GM12875 (cell line): Measurements from ENCODE around the gene LTK.

Experiments used
- H3K4me3 ChIP-seq: one replicate; pipeline ENCODE4 v1.5.1; 2011; ENCODE audit warnings: low read depth, low read length, control low read depth
- TF ChIP-seq, protein P1 (sequence below): IDR thresholded peaks from 2 replicates; pipeline ENCODE4 v1.5.1; 2011; ENCODE audit warnings: low read depth, mild to moderate bottlenecking, control low read depth, inconsistent platforms, low read length, moderate library complexity, borderline replicate concordance; ENCODE audit not compliant: insufficient read depth

LTK gene

DNA sequence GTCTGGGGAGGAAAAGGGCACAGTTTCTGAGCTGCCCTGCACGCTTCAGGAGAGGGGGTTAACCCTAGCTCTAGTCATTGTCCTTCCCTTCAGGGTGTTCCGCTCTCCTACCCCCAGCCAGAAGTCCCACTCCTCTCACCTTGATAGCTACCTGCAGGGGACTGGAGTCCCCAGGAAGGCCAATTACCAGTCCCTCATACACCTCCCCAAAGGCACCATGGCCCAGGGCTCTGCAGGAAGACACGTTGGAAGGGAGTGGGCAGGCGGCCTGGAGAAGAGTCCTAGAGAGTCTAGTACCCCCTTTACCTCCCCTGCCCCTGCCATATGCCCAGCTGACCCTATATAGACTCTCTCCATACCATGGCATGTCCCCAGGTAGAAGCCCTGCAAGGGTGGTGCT is 7.9 kb downstream of the LTK start:
- TF ChIP-seq, protein P1, sequence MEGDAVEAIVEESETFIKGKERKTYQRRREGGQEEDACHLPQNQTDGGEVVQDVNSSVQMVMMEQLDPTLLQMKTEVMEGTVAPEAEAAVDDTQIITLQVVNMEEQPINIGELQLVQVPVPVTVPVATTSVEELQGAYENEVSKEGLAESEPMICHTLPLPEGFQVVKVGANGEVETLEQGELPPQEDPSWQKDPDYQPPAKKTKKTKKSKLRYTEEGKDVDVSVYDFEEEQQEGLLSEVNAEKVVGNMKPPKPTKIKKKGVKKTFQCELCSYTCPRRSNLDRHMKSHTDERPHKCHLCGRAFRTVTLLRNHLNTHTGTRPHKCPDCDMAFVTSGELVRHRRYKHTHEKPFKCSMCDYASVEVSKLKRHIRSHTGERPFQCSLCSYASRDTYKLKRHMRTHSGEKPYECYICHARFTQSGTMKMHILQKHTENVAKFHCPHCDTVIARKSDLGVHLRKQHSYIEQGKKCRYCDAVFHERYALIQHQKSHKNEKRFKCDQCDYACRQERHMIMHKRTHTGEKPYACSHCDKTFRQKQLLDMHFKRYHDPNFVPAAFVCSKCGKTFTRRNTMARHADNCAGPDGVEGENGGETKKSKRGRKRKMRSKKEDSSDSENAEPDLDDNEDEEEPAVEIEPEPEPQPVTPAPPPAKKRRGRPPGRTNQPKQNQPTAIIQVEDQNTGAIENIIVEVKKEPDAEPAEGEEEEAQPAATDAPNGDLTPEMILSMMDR, result no peak

DNA sequence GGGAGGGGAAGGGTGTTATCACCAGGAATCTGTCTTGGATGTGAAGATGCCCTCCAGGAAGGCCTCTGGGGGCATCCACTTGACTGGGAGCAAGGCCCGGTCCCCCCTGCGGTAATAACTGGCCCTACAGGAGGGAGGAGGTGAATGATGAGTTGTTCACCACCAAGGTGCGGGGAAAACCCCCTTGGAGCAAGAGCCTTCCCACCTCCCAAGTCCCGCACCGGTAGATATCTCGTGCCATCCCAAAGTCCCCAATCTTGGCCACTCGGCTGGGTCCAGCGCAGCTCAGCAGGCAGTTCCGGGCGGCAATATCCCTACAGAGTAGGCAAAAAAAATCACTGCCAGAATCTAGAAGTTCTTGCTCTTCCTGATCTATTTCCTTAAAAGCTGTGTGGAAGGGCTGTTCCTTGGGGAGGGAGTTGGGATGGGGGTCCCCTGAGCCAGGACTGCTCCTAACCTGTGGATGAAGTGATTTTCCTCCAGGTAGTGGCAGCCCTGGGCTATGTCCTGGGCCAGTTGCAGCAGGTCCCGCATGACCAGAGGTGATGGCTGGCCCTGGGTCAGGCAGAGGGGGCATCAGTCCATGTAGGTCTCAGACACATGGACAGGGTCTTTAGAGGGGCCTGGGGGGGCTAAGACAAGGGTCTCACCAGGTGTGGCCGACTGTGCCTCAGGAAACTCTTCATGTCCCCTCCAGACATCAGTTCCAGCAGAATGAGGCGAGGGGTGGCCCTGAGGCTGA is 8.7 kb downstream of the LTK start:
- TF ChIP-seq, protein P1, result no peak
- no peak overlapping the region for H3K4me3 ChIP-seq

More for the DNA sequence above, 7.9 kb downstream of the LTK start:
- H3K4me3 ChIP-seq, result no peak overlapping the region

DNA sequence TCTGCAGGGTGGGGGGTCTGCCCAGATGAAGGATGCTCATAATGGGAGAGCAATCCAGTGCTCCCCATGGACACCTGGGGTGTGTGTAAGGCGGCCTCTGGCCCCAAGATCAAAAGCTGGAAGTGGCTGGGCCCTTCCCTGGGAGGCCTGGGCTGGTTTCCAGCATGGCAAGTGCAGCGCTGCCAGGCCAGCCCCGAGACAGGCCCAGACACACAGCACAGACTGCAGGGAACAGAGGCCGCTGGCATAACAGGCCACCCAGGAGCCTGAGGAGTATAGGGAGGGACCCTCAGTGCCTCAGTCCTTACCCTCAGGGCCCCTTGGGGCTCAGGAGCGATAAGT is 10.0 kb downstream of the LTK start:
- no peak overlapping the region for H3K4me3 ChIP-seq
- TF ChIP-seq, protein P1, result no peak

DNA sequence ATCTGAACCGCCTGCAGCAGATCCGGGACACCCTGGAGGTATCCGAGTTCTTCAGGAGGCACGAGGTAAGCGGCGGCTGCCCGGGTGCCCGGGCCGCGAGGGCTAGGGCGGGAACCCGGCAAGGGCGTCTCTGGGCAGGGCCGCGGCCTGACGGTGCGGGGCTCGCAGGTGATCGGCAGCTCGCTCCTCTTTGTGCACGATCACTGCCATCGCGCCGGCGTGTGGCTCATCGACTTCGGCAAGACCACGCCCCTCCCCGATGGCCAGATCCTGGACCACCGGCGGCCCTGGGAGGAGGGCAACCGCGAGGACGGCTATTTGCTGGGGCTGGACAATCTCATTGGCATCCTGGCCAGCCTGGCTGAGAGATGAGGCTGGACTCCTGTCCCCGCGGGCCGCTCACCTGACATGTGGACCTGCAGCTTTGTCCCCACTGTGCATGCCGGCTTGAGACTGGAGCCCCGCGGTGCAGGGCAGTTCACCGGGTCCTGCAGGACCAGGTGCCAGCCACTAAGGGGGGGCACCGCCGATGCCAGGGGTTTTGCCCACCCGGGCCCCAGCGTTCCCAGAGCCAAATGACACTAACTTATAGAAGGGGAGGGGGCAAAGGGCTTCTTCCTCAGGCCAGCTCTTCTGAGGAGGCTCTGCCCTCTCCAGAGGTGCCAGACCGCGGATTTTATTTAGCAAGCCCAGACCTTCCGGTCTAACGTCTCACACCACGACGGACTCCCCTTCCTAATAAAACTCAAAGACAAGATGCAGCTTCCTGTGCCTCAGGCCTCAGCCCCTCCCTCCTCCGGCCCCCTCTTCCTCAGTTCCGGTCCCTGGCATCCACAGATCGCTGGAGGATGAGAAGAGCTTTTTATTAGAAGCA is 10.6 kb downstream of the LTK start:
- TF ChIP-seq, protein P1, result no peak
- peak overlapping the region; percentile 11 for H3K4me3 ChIP-seq

DNA sequence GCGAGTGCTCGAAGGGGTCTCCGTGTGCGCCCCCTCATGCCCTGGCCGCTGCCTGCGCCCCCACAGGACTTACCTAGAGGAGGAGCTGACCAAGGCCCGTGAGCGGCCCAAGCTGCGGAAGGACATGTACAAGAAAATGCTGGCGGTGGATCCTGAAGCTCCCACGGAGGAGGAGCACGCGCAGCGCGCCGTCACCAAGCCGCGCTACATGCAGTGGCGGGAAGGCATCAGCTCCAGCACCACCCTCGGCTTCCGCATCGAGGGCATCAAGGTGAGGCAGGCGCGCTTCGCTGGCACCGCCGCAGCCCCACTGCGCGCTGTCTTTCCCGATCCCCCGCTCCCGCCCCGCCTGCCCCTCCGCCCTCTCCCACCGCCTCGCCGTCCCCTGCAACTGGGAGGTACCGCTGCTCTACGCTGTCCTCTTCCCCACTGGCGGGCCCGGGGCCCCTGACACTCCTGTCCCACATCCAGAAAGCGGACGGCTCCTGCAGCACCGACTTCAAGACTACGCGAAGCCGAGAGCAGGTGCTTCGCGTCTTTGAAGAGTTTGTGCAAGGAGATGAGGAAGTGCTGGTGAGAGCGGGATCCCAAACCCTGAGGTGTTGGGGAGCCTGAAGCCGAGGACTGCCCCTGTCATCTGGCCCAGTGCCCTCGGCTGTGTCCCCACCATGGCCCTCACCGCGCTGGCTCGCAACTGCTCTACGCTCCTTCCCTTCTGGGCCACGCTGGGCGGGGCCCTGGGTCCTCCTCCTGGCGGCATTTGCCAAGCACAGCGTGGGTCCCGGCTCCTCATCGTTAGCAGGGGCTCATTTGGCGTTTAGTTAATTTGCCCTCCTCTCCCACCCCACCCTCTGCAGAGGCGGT is 11.5 kb downstream of the LTK start:
- H3K4me3 ChIP-seq, result peak overlapping the region; percentile 11

DNA sequence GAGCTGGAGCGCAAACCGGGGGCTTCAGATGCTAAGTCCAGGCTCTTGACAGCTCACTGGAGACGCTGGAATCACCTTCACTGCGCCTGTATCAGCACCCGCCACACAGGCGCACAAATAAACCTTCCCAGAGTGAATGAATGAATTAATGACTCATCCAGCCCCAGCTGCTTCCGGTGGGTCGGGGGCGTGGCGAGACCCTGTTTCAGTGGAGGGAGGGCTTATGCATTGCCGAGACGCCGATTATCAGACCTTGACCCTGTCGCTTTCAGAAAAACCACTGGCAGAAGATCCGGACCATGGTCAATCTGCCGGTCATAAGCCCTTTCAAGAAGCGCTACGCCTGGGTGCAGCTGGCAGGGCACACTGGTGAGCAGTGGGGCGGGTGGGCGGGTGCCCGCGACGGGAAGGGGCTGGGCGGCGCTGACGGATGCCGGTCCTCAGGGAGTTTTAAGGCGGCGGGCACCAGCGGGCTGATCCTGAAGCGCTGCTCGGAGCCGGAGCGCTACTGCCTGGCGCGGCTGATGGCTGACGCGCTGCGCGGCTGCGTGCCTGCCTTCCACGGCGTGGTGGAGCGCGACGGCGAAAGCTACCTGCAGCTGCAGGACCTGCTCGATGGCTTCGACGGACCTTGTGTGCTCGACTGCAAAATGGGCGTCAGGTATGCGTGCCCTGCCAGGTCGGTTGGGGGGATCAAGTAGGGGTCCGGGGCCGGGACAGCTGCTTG is 12.3 kb downstream of the LTK start:
- peak overlapping the region; percentile 2 for H3K4me3 ChIP-seq

More for the DNA sequence above, 11.5 kb downstream of the LTK start:
- TF ChIP-seq, protein P1, result no peak

More for the DNA sequence above, 12.3 kb downstream of the LTK start:
- TF ChIP-seq, protein P1, result no peak
